Hypothalamus (tissue), 51 donors: ENCODE data around the gene ARID1B.

Experiments used
- DNase-seq, 51 donors: peaks; one replicate each; lab custom pipeline; 2025; lab: John Stamatoyannopoulos, UW

ARID1B gene

GRCh38 chr6:156820089-156820798, 43.1 kb downstream of the ARID1B start:
- no peak for DNase-seq

- DNase-seq, result no peak
Observed at GRCh38 chr6:156821707-156822106, 44.5 kb downstream of the ARID1B start.

GRCh38 chr6:156822747-156823206, 45.6 kb downstream of the ARID1B start:
- DNase-seq, result peak in 1 of 51 donors; percentile 33

- DNase-seq, result no peak
Observed at GRCh38 chr6:156824142-156824541, 47.0 kb downstream of the ARID1B start.

GRCh38 chr6:156825475-156825874, 48.3 kb downstream of the ARID1B start:
- no peak for DNase-seq

GRCh38 chr6:156826290-156826955, 49.2 kb downstream of the ARID1B start:
- DNase-seq, result no peak

- DNase-seq, result no peak
Observed at GRCh38 chr6:156827382-156827781, 50.2 kb downstream of the ARID1B start.

GRCh38 chr6:156828280-156828703, 51.1 kb downstream of the ARID1B start:
- no peak for DNase-seq

GRCh38 chr6:156830126-156830525, 52.9 kb downstream of the ARID1B start:
- no peak for DNase-seq

- DNase-seq, result peak in 10 of 51 donors; percentile 7 to 55 (median 25)
Observed at GRCh38 chr6:156832231-156832647, 55.1 kb downstream of the ARID1B start.

- DNase-seq, result no peak
Observed at GRCh38 chr6:156832669-156833068, 55.5 kb downstream of the ARID1B start.

GRCh38 chr6:156833755-156834154, 56.6 kb downstream of the ARID1B start:
- no peak for DNase-seq

GRCh38 chr6:156839129-156839528, 62.0 kb downstream of the ARID1B start:
- no peak for DNase-seq

- no peak for DNase-seq
Observed at GRCh38 chr6:156839591-156840001, 62.4 kb downstream of the ARID1B start.

- DNase-seq, result no peak
Observed at GRCh38 chr6:156840136-156840535, 63.0 kb downstream of the ARID1B start.

GRCh38 chr6:156840606-156841005, 63.4 kb downstream of the ARID1B start:
- no peak for DNase-seq

GRCh38 chr6:156841508-156841907, 64.3 kb downstream of the ARID1B start:
- DNase-seq, result no peak

GRCh38 chr6:156842598-156843250, 65.5 kb downstream of the ARID1B start:
- DNase-seq, result no peak

GRCh38 chr6:156844089-156844488, 66.9 kb downstream of the ARID1B start:
- DNase-seq, result no peak

GRCh38 chr6:156845454-156846155, 68.4 kb downstream of the ARID1B start:
- no peak for DNase-seq
